ENCODE measurements around the gene DOCK8.

Gene DOCK8

DNA sequence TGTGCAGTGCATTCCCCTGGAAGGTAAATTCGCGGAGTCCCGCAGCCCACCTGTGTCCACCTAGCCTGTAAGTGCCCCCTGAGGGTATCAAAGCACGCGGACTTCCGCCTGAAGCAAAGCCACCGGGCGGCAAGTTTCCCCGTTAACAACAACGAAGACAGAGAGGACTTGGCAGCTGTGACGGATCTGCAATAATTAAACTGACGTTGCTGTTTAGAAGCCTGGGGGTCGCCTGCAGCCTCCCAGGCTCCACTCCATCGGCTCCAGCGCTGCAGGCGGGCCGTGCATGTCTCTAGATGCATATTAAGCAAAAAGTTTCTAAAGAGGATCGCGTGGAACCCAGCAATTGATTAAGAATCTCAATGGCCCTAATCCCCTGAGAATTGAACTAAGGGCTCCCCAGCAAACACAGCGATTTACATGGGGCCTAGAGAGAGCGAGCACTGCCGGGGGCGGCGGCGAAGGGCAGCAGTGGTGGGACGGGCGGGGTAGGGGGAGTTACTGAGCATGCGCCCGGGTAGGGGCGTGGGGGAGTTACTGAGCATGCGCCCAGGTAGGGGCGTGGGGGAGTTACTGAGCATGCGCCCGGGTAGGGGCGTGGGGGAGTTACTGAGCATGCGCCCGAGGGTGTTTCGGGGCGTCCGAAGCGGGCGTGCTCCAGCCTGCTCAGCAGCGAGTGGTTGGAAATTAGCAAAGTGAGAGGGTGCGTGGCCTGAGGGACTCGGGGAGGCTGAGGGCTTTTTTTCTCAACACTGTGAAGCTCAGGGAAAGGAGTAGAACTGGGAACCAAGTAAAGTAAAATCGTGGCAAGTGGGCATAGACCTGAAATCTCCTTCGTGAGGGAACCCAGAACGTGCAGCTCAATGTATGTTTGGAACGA is 255.2 kb downstream of the DOCK8 start:
- peak; percentile 82 for DNase-seq

DNA sequence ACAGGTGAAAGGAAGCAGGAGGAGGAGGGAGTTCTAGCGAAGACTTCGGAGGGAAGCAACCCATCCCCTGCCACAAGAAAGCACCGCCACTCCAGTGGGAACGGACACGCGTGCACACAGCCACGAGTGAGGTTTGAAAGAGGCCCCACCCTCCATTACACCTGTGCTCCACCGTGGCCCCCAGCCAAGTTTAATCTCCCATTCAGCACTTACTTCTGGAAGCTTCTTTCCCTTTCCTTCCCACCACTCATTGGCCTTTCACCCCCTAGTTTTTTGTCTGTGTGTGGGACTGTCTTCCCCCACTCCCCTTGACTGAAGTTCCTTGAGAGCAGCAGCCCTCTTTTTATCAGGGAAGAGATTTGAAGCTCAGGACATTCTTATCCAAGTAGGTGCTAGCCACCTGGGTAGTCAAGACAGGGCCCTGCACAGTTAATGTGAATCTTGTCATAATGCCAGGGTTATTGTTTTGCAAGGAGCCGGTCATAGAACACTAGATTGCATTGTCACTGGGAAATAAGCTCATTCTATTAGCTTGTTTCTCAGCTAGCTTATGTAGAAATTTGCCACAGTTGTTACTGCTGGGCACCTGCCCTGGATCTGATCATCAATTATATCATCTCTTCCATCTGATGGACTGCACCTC is 256.0 kb downstream of the DOCK8 start:
- DNase-seq = no peak

DNA sequence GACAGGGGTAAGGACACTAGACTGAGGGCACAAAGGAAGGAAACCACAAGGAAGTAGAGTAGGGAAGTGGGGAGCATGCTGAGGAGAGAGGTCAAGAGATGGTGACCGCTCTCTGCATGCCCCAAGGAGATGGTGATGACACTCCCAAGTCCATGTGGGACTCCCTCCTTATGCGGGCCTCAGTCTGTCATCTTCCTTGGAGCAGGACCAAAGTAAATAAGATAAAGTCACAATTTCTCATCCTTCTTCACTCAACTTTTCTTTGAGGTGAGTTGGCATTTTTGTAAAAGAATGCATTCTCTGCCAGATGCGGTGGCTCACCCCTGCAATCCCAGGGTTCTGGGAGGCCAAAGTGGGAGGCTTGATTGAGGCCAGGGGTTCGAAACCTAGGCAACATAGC is 256.7 kb downstream of the DOCK8 start:
- no peak for DNase-seq

- DNase-seq = no peak
Measured at GRCh38 chr9:472479-473075, 257.9 kb downstream of the DOCK8 start.

- DNase-seq = no peak
Measured at GRCh38 chr9:477193-477592, 262.5 kb downstream of the DOCK8 start.

- DNase-seq = no peak
Measured at GRCh38 chr9:479304-479970, 264.8 kb downstream of the DOCK8 start.

DNA sequence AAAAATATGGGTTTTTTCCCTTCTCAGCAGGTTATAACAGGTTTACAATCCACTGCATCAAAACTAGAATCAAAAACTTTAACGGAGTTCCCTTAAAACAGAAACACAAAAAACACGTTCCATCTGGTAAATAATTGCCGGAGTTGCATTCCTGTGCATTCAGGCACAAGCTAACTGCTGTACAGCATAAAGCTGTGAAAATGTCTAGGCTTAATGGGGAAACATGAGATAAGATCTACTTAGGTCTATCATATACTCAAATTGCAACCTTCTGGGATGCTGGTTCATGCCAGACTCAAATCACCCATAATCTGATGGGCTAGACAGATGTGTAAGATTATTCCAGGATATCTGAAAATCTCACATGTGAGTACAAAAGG is 265.3 kb downstream of the DOCK8 start:
- no peak for DNase-seq

DNA sequence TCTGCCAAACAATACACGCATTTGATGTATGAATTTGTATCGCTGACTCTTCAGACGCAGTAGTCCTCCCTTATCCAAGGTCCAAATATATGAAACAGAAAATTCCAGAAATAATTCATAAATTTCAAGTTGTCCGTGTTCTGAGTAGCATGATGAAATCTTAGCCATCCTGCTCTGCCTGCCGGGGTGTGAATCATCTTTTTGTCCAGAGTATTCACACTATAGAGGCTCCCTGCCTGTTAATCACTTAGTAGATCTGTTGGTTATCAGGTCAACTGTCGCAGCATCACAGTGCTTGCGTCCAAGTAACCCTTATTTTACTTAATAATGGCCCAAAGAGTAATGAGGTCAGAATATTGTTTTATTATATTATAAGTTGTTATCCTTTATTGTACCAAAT is 268.1 kb downstream of the DOCK8 start:
- DNase-seq = no peak

DNA sequence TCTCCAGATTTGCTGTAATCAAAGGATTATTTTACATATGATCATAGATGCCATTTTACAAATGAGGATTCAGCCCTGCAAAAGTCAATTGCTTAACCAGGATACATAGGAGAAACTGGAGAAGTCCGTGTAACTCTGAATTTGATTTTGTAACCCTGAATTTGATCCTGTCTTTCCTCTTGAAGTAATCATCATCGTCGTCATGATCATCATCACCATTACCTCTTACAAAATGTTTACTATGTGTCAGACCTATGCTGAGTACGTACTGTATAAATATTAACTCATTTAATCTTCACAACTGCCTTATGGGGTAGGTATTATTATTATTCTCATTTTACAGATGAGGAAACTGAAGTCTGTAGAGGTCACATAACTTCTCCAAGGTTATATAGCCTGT is 271.5 kb downstream of the DOCK8 start:
- no peak for DNase-seq

DNA sequence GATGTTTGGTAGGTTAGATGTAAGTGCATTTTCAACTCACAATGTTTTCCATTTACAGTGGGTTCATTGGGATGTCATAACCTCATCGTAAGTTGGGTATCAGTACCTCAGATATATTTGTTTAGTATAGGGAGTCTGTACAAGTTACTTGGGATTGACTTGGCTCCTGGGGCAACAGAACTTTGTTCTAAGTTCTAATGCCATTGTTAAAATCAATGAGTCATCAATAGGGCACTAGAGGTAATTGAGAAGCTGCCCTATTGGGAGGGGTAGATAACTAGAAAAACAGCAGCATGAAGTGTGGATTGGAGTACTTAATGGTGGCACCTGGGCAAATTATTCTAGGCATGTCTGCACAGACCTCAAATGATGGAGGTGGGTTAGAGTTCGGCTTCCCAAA is 272.8 kb downstream of the DOCK8 start:
- DNase-seq = no peak

- DNase-seq = no peak
Measured at GRCh38 chr9:488448-488847, 273.8 kb downstream of the DOCK8 start.

- DNase-seq = no peak
Measured at GRCh38 chr9:489198-490197, 274.8 kb downstream of the DOCK8 start.

DNA sequence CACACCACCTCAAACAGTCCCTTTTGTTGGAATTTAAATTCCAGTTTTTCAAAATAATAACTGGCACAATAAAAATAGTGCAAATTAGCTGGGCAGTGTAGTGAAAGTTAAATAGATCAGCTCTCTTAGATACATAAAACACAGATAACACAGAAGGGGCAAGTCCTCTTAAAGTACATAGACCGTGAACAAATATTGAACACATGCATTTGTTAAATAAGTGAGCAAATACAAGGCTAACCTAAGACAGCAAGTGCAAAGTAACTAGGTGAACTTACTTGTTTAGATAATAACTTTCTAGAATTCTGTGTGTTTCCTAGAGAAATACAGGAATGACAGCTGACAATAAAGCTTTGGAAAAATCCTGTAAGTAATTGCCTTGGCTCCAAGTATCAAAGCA is 280.1 kb downstream of the DOCK8 start:
- DNase-seq = no peak

DNA sequence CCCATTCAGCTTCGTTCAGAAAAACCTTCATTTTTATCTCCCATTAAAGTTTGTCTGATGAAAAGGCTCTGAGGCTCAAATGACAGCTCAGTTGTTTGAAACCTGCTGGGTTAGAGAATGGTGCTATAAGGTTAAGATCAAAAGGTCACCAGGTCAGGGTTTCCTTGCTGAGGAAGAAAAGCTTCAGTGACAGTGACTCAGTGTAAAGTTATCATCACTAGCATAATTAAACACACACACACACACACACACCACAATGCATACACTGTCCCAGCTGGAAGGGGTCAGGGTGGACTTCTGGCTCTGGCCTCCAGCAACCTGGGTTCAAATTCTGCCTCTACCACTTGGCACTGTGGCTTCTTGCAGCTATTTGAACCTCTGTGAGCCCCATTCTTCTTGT is 281.1 kb downstream of the DOCK8 start:
- no peak for DNase-seq

DNA sequence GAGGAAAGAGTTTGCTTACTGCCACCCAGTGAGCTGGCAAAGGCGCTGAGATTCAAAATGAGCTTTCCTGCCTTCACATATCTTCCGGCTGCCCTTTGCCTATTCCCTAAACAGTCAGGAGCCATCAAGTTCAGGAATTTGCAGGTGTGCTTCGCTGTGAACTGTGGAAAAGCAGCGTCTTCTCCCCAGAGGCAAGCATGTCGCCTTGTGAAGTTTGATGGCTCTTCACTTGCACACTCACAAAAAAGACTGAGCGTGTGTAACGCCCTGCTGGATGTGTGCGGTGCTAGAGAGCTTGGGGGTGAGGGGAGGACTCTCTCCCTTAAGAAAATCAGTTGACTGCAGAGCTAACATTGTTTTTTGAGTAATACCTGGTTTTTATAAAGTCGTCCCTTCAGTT is 288.7 kb downstream of the DOCK8 start:
- DNase-seq = no peak

- DNase-seq = peak; percentile 68
Measured at GRCh38 chr9:503881-504852, 289.5 kb downstream of the DOCK8 start, which contains the start of gene KANK1. KANK1 (plus strand) TSS chr9:504695.

DNA sequence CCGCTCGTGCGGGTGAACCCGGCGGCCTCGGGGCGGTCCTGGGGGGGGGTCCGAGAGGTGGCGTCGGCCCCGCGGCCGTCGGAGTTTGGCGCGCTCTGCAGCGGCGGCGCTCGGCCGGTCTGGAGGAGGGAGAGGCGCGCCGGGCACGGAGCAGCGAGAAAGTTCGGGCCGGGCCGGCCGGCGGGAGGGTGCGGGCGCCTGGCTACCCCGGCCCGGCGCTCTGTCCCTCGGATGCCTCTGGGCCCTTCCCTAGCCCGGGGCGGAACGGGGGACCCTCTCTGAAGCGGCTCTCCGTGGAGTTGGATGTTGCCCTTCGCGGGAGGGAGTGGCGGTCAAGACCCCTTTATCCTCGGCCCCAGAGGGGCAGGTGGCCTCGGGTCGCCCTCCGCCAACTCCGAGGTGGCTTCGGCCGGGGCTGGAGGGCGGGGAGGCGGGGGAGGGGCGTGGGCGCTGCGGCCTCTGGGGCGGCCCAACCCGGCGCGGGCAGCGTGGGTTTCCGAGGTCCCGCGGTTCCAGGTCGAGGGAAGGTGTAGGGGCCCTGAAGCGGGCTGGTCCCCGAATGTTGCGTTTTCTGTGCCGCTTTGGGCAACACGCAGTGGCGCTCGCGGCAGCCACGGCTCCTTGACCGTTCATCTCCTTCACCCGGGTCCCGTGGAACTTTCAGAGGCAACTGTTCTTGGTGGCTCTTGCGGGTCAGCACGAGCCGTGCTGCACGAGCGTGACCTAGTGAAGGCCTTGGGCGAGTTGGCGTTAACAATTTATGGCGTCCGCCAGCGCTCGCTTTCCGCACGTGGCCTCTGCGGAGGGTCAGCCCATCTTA is 290.5 kb downstream of the DOCK8 start:
- DNase-seq = peak; percentile 4

DNA sequence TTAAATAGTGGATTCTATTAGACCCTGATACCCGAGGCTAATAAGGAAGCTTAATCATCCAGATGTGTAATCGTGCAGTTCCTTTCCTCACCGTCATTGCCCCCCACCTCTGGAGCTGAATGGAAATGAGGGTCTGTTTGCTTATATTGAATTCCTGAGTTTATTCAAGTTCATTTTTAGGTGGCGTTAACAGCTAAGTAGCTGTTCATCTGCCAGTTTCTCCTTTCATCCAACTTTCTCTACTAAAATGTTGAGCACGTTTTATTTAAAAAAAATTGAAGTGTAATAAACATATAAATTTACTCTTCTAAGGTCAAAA is 291.0 kb downstream of the DOCK8 start:
- no peak for DNase-seq

- DNase-seq = no peak
Measured at GRCh38 chr9:506281-506680, 291.6 kb downstream of the DOCK8 start.

DNA sequence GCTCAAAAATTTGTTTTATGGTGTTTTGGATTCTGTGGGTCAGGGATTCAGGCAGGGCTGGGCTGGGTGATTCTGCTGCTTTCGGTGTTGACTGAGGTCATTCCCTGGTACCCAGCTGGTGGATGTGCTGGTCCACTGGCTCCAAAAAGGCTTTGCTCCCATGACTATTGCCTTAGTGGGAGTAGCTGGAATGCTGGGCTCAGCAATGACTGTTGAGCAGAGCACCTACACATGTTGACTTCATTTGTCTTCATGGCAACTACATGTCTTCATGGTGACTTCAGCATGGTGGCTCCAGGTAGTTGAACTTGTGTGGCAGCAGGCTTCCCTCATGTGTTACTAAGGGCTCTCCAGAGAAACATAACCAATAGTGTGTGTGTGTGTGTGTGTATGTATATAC is 297.2 kb downstream of the DOCK8 start:
- DNase-seq = no peak
